Peyer's patch (tissue), 4 donors: ENCODE results near the gene RND2.

Experiments used
- POLR2A ChIP-seq, 2 donors: fragments of 450-650 bp; IDR thresholded peaks; one replicate each; pipeline ENCODE4 v1.5.1; 2017; ENCODE audit warnings: antibody characterized with exemption in 2 of 2, mild to moderate bottlenecking in 2 of 2, moderate library complexity in 2 of 2
- TF ChIP-seq, protein P1 (sequence below), 6 experiments: fragments of 450-650 bp in 4 of 6; fragments of 200-600 bp in 2 of 6; sonication (generic) in 1 of 6; IDR thresholded peaks; one replicate each; pipeline ENCODE4 v1.5.1; 2017 to 2019; ENCODE audit warnings: antibody characterized with exemption in 6 of 6, mild to moderate bottlenecking in 3 of 6, moderate library complexity in 1 of 6

- TF ChIP-seq, protein P1, sequence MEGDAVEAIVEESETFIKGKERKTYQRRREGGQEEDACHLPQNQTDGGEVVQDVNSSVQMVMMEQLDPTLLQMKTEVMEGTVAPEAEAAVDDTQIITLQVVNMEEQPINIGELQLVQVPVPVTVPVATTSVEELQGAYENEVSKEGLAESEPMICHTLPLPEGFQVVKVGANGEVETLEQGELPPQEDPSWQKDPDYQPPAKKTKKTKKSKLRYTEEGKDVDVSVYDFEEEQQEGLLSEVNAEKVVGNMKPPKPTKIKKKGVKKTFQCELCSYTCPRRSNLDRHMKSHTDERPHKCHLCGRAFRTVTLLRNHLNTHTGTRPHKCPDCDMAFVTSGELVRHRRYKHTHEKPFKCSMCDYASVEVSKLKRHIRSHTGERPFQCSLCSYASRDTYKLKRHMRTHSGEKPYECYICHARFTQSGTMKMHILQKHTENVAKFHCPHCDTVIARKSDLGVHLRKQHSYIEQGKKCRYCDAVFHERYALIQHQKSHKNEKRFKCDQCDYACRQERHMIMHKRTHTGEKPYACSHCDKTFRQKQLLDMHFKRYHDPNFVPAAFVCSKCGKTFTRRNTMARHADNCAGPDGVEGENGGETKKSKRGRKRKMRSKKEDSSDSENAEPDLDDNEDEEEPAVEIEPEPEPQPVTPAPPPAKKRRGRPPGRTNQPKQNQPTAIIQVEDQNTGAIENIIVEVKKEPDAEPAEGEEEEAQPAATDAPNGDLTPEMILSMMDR (IDR thresholded peaks at IDR 0.05): no peak
- no peak for TF ChIP-seq POLR2A (IDR thresholded peaks at IDR 0.05)
These were observed 6.6 kb downstream of the RND2 start for GRCh38 chr17:43031666-43032065.
